GM18858 (cell line): ENCODE data around the gene M1AP.

Experiments used
- ATAC-seq: cut with Tn5 transposase; IDR thresholded peaks from one replicate; pipeline ENCODE4 v1.9.1; 2021; ENCODE audit not compliant: unreplicated experiment

Gene M1AP

GRCh38 chr2:74528600-74529356 is 119.4 kb downstream of the M1AP start:
- no peak for ATAC-seq

GRCh38 chr2:74527741-74528140 is 120.4 kb downstream of the M1AP start:
- no peak for ATAC-seq

GRCh38 chr2:74526649-74527230 is 121.4 kb downstream of the M1AP start:
- ATAC-seq = no peak

- ATAC-seq = peak; percentile 25
Observed at GRCh38 chr2:74525717-74526648, 122.1 kb downstream of the M1AP start, which contains the start of gene DQX1. Gene DQX1 (minus strand): TSS chr2:74526231. CDS start chr2:74525729, 502 bp downstream.

GRCh38 chr2:74524955-74525716 is 123.0 kb downstream of the M1AP start:
- no peak for ATAC-seq

- ATAC-seq = no peak
Observed at GRCh38 chr2:74524005-74524404, 124.1 kb downstream of the M1AP start.

- no peak for ATAC-seq
Observed at GRCh38 chr2:74522516-74522915, 125.6 kb downstream of the M1AP start.

- no peak for ATAC-seq
Observed at GRCh38 chr2:74516650-74517049, 131.5 kb downstream of the M1AP start.

GRCh38 chr2:74515981-74516633 is 132.0 kb downstream of the M1AP start:
- no peak for ATAC-seq

- no peak for ATAC-seq
Observed at GRCh38 chr2:74515271-74515980, 132.7 kb downstream of the M1AP start.

GRCh38 chr2:74514368-74515270 is 133.5 kb downstream of the M1AP start, which contains the start of gene TLX2:
Gene TLX2 (plus strand): TSS chr2:74514450. CDS start chr2:74514807, 357 bp downstream.
- no peak for ATAC-seq

- ATAC-seq = no peak
Observed at GRCh38 chr2:74513605-74514367, 134.3 kb downstream of the M1AP start.

GRCh38 chr2:74512744-74513604 is 135.2 kb downstream of the M1AP start:
- ATAC-seq = no peak

GRCh38 chr2:74511104-74511989 is 136.8 kb downstream of the M1AP start:
- ATAC-seq = no peak

- ATAC-seq = no peak
Observed at GRCh38 chr2:74510272-74510671, 137.9 kb downstream of the M1AP start.
